Measurements from ENCODE around the gene YLPM1. TPM values are rescaled to one million over a fixed set of nuclear protein-coding genes. Genes with fewer than 3 reads are reported as not detected.
A peak's percentile ranks its signal among the peaks of the same experiment; 100 is the strongest.

The YLPM1 gene
- polyA plus RNA-seq, 5 donors, result 79.9 to 116 (median 94.4) TPM

GRCh38 chr14:74784634-74785033, 21.5 kb downstream of the YLPM1 start:
- no peak for DNase-seq

DNA sequence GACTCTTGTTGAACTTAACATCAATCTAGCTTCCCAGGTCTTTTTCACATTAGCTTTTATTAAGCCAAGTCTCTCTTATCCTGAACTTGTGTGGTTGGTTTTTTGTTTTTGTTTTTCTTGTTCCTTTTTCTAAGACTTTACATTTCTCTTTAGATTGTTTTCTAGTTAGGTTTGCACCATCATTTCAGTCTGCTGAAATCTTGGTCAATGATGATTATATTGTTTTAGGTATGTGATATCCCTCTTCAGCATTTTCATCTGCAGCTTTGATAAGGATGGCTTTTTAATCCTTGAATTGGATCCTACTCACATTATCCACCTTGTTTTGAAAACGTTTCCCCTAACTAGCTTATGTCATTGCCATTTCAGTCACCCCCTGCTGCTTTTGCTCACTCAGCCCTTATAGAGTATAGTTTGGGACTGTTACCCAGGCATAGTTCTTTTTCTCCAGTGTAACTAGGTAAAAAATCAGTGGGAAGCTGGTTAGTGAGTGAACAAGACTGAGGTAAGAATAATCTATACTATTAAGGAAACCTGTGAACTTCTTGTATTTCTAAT, 22.0 kb downstream of the YLPM1 start:
- DNase-seq, result no peak

GRCh38 chr14:74786796-74787315, 23.7 kb downstream of the YLPM1 start:
- no peak for DNase-seq

- DNase-seq, result peak in 1 of 2 donors; percentile 3
Observed at GRCh38 chr14:74792249-74793039, 29.3 kb downstream of the YLPM1 start.

DNA sequence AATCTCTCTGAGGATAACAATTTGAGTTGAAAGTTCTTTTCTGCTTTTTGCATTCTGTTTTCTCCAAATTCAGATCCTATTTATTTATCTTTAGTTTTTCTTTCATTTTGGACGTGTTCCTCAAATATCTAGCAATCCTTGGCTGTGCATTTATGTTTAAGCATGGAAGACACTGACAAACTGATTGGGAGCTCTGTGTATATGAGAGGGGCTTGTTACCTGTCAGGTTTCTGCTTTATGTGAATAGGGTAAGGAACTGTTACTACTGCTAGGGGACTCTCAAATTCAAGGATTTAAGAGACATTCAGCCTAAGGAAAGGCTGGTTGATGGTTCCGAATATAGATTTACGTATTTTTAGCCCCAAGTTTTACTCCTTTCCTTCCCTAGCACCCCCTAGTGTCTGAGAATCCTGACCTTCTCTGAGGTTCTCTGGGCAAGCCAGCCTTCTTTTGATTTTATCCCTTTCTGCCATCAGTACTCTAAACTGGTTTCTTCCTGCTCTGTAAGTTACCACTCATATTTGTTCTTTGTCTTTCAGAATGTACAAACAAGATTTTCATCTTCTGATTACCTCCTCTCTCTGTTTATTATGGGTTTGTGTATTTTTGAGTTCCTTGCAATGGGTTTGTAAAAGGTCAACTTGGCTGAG, 30.5 kb downstream of the YLPM1 start:
- DNase-seq, result no peak

GRCh38 chr14:74794947-74795346, 31.8 kb downstream of the YLPM1 start:
- no peak for DNase-seq

- no peak for DNase-seq
Observed at GRCh38 chr14:74799765-74800164, 36.6 kb downstream of the YLPM1 start.

DNA sequence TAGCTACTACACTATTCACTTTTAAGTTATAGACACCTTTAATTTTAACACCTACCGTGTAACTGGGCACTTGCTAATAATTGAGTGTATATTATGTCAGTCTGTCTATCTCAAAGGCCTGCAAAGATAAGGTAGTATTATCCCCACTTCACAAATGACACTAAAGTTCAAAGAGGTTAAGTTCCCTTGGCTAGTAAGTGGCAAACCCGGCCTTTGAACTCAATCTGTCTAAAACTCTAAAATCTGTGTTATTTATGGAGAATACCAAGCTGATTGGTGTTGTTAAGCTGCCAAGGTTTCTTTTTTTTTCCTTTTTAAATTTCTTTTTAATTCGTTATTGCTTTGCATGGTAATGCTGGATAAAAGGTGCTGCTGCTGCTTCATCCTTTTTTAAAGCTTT, 37.7 kb downstream of the YLPM1 start:
- DNase-seq, result no peak

GRCh38 chr14:74801396-74801795, 38.3 kb downstream of the YLPM1 start:
- no peak for DNase-seq

- DNase-seq, result no peak
Observed at GRCh38 chr14:74804219-74804825, 41.2 kb downstream of the YLPM1 start.

DNA sequence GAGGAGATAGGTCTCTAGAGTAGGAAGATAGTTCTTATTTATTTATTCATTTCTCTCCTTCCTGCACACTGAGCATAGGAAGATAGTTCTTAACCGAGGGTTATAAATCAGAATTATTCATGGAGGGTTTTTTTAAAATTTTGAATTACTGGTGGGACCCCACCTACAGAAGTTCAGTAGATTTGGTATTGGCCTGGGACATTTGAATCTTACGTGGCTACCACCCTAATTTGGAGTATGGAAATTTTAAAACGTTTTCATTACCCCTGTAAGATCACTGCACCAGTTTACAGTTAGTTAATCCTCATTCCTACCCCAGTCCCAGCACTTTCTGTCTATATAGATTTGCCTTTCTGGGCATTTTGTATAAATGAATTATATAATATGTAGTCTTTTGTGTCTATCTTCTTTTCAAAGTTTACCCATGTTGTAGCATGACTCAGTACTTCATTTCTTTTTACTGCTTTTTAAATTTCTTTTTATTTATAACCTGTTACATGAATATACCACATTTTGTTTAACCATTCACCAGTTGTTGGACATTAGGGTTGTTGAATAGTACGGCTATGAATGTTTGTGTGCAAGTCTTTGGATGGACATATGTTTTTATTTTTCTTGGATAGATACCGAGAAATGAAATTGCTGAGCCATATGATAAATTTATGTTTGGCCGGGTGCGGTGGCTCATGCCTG, 44.9 kb downstream of the YLPM1 start:
- DNase-seq, result no peak

DNA sequence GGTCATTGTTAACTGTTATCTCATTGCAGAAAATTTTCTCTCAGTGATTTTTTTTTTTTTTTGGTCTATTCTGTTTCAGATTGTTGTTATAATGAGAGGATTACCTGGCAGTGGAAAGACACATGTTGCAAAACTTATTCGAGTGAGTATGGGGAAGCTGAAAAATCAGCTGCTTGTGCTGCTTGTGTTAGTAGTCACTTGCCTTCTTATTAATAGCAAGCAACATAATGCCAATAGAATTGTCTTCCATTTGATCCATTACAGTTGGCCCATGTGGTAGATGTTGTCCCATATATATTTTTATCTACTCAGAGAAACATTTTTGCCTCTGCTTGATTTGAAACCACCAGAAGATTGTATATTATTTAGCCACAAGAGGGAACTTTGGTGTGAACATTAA, 53.0 kb downstream of the YLPM1 start:
- no peak for DNase-seq

DNA sequence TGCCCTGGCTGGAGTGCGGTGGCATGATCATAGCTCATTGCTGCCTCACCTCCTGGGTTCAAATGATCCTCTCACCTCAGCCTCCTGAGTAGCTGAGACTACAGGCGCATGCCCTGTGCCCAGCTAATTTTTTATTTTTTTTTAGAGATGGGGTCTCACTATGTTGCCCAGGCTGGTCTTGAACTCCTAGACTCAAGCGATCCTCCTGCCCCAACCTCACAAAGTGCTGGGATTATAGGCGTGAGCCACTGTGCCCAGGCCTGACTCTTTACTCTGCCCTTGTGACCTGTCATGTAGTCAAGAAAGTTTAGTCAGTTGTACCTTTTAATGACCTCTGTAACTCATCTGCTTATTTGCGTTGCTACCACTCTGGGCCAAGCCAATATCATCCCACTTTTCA, 57.2 kb downstream of the YLPM1 start:
- DNase-seq, result no peak

DNA sequence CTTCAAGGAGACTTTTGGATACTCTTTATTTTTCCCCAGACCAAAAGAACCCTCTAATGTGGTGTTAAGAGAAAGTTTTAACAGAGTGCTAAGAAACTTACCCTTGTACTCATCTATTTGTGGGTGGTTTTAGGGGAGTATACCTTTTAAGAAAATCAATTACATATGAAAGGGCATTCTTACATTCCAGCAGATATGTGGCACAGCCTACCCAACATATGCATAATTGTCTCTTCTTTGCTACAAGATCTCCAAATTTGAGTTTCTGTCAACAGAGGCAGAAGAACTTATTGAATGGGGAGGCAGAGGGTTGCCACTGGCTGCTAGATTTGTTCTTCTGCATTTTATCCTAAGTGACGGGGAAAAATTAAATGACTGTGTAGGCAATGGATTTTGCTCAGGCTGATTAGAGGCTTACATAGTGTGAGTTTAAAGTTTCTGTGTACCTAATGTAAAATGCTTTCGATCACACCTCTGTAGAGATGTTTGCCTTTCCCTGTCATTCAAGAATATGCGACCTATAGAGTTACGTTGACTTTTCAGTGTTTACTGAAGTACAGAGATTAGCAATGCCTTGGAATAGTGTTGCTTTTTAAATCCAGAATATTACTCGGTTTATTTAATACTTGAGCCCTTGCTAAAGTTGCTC, 58.3 kb downstream of the YLPM1 start:
- no peak for DNase-seq

- no peak for DNase-seq
Observed at GRCh38 chr14:74824997-74825396, 61.9 kb downstream of the YLPM1 start.

- no peak for DNase-seq
Observed at GRCh38 chr14:74826574-74826973, 63.5 kb downstream of the YLPM1 start.

DNA sequence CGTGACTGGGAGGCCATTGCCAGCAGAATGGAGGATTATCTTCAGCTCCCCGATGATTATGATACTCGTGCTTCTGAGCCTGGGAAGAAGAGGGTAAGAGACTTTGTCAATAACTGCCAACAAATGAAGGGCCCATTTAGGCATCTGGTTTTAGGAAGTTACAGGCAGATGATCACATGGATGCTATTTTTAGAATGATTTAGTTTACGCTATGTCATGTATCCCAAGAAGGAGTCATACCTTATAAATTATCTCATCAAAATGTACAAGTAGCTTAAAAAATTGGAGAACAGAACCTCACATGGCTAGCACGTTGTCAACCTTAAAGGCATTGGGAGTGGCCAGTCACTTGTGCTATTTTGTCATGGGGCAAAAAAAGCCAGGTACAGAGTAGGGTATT, 66.1 kb downstream of the YLPM1 start:
- DNase-seq, result no peak

GRCh38 chr14:74832849-74833248, 69.7 kb downstream of the YLPM1 start:
- DNase-seq, result no peak

DNA sequence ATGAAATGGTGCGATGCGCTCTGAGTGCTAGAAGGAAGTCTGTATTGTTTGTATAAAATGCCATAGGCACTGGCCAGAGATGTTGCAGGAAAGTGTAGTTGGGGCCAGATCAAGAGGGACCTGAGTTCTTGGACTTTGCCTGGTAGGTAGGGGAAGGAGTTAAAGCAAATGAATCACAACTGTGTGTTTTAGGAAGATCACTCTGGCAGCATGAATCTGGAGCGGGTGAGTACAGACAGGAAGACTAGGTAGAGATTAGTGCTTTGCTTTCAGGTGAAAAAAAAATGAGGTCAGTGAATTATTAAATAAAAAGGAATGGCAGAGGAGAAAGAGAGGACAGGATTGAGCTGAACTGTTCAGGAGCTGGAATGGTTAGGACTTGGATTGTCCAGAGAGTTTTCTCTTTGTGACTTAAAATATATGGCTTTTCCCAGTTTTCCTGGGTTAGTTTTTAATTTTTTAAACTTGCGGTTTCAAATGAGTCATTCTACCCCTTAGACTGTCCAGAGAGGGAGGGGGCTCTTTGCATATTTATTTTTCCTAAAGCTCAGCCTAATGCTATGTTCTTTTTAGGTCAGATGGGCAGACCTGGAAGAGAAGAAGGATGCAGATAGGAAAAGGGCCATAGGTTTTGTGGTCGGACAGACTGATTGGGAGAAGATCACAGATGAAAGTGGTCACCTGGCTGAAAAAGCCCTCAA, 71.7 kb downstream of the YLPM1 start:
- DNase-seq, result no peak

- no peak for DNase-seq
Observed at GRCh38 chr14:74835645-74836250, 72.6 kb downstream of the YLPM1 start.
